K562 (cell line): Measurements from ENCODE around the gene TRAF7. TPM values are rescaled to one million over a fixed set of nuclear protein-coding genes. Genes with fewer than 3 reads are reported as not detected.

Experiments
- ATAC-seq: fragments of 200-7000 bp; cut with Tn5 transposase; 3 replicates; pipeline ENCODE4 v1.9.1; 2020; ENCODE audit warnings: moderate library complexity
- BruUV-seq: library from RNA; stranded (reverse); fragments of 400-500 nt; replicated peaks from 2 replicates; lab custom pipeline; 2021; lab: Mats Ljungman, UMichigan
- CTCF ChIA-PET: fragments of 300-600 bp; formaldehyde crosslinking; extraction: SDS; loops from one replicate; lab custom pipeline; 2021; ENCODE audit warnings: low intra/inter-chr PET ratio; lab: Yijun Ruan, JAX
- POLR2A ChIA-PET: fragments of 300-600, 350-650 bp; sonication (Branson Sonifier 250); formaldehyde crosslinking; extraction: SDS; loops from one replicate; lab custom pipeline; 2021; ENCODE audit warnings: antibody characterized with exemption, inconsistent platforms; lab: Yijun Ruan, JAX
- DNase-seq, 4 experiments: peaks; one replicate each; pipeline versions ENCODE4 v3.0.0 to v3.0.0-alpha.2; 2011 to 2018; ENCODE audit warnings: low spot score in 3 of 4, mixed read lengths in 3 of 4; ENCODE audit errors: extremely low read depth in 1 of 4
- FAIRE-seq: peaks from 2 replicates; lab custom pipeline; 2011; peaks lifted over from hg19 to GRCh38; lab: Jason Lieb, UNC
- H2AFZ ChIP-seq: 2 replicates; pipeline ENCODE4 v1.6.0; 2011; ENCODE audit warnings: low read depth, low read length, control low read depth, inconsistent platforms
- H3K27ac ChIP-seq: fragments of 200-600 bp; 3 replicates; pipeline ENCODE4 v1.8.0; 2011; ENCODE audit warnings: low read depth, mild to moderate bottlenecking, control low read depth, inconsistent platforms, low read length, moderate library complexity, mixed read lengths; ENCODE audit errors: extremely low read depth
- H3K27me3 ChIP-seq, 2 experiments: fragments of 300-600 bp in 1 of 2; 2 replicates in 1 of 2; 3 replicates in 1 of 2; pipeline versions ENCODE4 v1.6.0 to v1.8.0; 2011; ENCODE audit warnings: inconsistent platforms in 2 of 2, low read length in 2 of 2, mild to moderate bottlenecking in 1 of 2, mixed read lengths in 1 of 2, moderate library complexity in 1 of 2; ENCODE audit not compliant: control insufficient read depth in 2 of 2, insufficient read depth in 2 of 2
- H3K36me3 ChIP-seq: fragments of 300-600 bp; 3 replicates; pipeline ENCODE4 v1.8.0; 2011; ENCODE audit warnings: mild to moderate bottlenecking, low read length, inconsistent platforms; ENCODE audit not compliant: control insufficient read depth, insufficient read depth
- H3K4me1 ChIP-seq, 2 experiments: fragments of 200-600 bp in 1 of 2; replicated peaks in 1 of 2; 2 replicates in 1 of 2; 3 replicates in 1 of 2; pipeline versions ENCODE4 v1.5.1 to v1.8.0; 2011; ENCODE audit warnings: inconsistent platforms in 2 of 2, low read length in 2 of 2, mild to moderate bottlenecking in 1 of 2, mixed read lengths in 1 of 2, moderate library complexity in 1 of 2; ENCODE audit not compliant: control insufficient read depth in 2 of 2, insufficient read depth in 2 of 2
- H3K4me2 ChIP-seq: 2 replicates; pipeline ENCODE4 v1.6.1; 2011; ENCODE audit warnings: low read length, control low read depth, inconsistent platforms, mixed read lengths; ENCODE audit not compliant: insufficient read depth
- H3K4me3 ChIP-seq: fragments of 200-600 bp; sonication (generic), shearing (Covaris generic); 2 replicates; pipeline ENCODE4 v1.5.1; 2016; ENCODE audit warnings: control low read depth, inconsistent platforms
- H3K79me2 ChIP-seq: fragments of 200-600 bp; 3 replicates; pipeline ENCODE4 v1.8.0; 2011; ENCODE audit warnings: low read length, inconsistent platforms; ENCODE audit not compliant: control insufficient read depth, insufficient read depth
- H3K9ac ChIP-seq, 2 experiments: 2 replicates each; pipeline versions ENCODE4 v1.6.0 to v1.6.1; 2011; ENCODE audit warnings: low read depth in 2 of 2, low read length in 2 of 2, control low read depth in 1 of 2, inconsistent platforms in 1 of 2, mild to moderate bottlenecking in 1 of 2, mixed read lengths in 1 of 2; ENCODE audit not compliant: insufficient read depth in 1 of 2
- H3K9me1 ChIP-seq: one replicate; pipeline ENCODE4 v1.6.0; 2011; ENCODE audit warnings: inconsistent platforms, mild to moderate bottlenecking, low read length, moderate library complexity; ENCODE audit not compliant: control insufficient read depth, insufficient read depth
- H3K9me3 ChIP-seq: replicated peaks from 2 replicates; pipeline ENCODE4 v1.5.1; 2011; ENCODE audit warnings: low read depth, low read length, inconsistent platforms; ENCODE audit not compliant: control insufficient read depth, insufficient read depth
- H4K20me1 ChIP-seq: replicated peaks from 2 replicates; pipeline ENCODE4 v1.6.1; 2011; ENCODE audit warnings: low read length, inconsistent platforms, mixed read lengths; ENCODE audit not compliant: control insufficient read depth, insufficient read depth
- CBX1 ChIP-seq: sonication (generic); IDR thresholded peaks from 2 replicates; pipeline ENCODE4 v1.6.1; 2016; ENCODE audit warnings: antibody characterized with exemption, low read depth, mild to moderate bottlenecking
- CBX3 ChIP-seq, 2 experiments: IDR thresholded peaks; 1 replicate in 1 of 2; 2 replicates in 1 of 2; pipeline ENCODE4 v1.6.1; 2012; ENCODE audit warnings: inconsistent platforms in 2 of 2, low read length in 2 of 2, borderline replicate concordance in 1 of 2, control low read depth in 1 of 2
- ELF1 ChIP-seq: fragments of 200-800 bp; sonication (Bioruptor generic); IDR thresholded peaks from 2 replicates; pipeline ENCODE4 v1.6.1; 2016; ENCODE audit warnings: missing genetic modification characterization, missing compliant biosample characterization
- FOXM1 ChIP-seq, 2 experiments: fragments of 450-650 bp in 1 of 2; sonication (generic) in 1 of 2; formaldehyde crosslinking in 1 of 2; IDR thresholded peaks; 2 replicates each; pipeline versions ENCODE4 v1.6.1 to v1.9.0; 2017 to 2022; ENCODE audit warnings: low read depth in 2 of 2, mild to moderate bottlenecking in 2 of 2, missing genetic modification reagents in 1 of 2, moderate library complexity in 1 of 2
- HMG20A ChIP-seq: fragments of 450-650 bp; formaldehyde crosslinking; conservative IDR thresholded peaks from 2 replicates; pipeline ENCODE4 v1.4.0; 2020; ENCODE audit warnings: mild to moderate bottlenecking, mixed read lengths
- JUNB ChIP-seq: fragments of 450-650 bp; formaldehyde crosslinking; conservative IDR thresholded peaks from 2 replicates; pipeline ENCODE4 v1.4.0; 2020; ENCODE audit warnings: mild to moderate bottlenecking
- NFYB ChIP-seq: IDR thresholded peaks from 2 replicates; pipeline ENCODE4 v1.6.1; 2011; ENCODE audit warnings: mild to moderate bottlenecking, moderate library complexity; ENCODE audit not compliant: insufficient read length; ENCODE audit errors: extremely low read depth
- PHF20 ChIP-seq: fragments of 450-650 bp; IDR thresholded peaks from 2 replicates; pipeline ENCODE4 v1.6.1; 2018; ENCODE audit not compliant: partially characterized antibody
- RBM34 ChIP-seq: fragments of 200-400 bp; formaldehyde crosslinking; IDR thresholded peaks from 2 replicates; pipeline ENCODE4 v1.6.1; 2018; ENCODE audit warnings: low read length, borderline replicate concordance; ENCODE audit not compliant: insufficient read depth
- STAT5A ChIP-seq: IDR thresholded peaks from 2 replicates; pipeline ENCODE4 v1.6.1; 2012; ENCODE audit warnings: low read length, inconsistent platforms, borderline replicate concordance
- TAF7 ChIP-seq: fragments of 450-650 bp; IDR thresholded peaks from 2 replicates; pipeline ENCODE4 v1.6.1; 2016; ENCODE audit warnings: missing genetic modification characterization, missing compliant biosample characterization
- TSC22D4 ChIP-seq: fragments of 450-650 bp; IDR thresholded peaks from 2 replicates; pipeline ENCODE4 v1.6.1; 2016; ENCODE audit warnings: missing genetic modification characterization, missing biosample characterization, control low read depth
- ZNF324 ChIP-seq: fragments of 250-450 bp; sonication (Bioruptor Pico); IDR thresholded peaks from 2 replicates; pipeline ENCODE4 v1.4.0; 2020; ENCODE audit warnings: mild to moderate bottlenecking
- ZNF347 ChIP-seq: fragments of 450-650 bp; formaldehyde crosslinking; IDR thresholded peaks from 2 replicates; pipeline ENCODE4 v1.4.0; 2020; ENCODE audit warnings: low read depth, mild to moderate bottlenecking, moderate library complexity
- ZNF639 ChIP-seq, 2 experiments: fragments of 200-800 bp in 1 of 2; sonication (Bioruptor generic) in 1 of 2; sonication (generic) in 1 of 2; formaldehyde crosslinking in 1 of 2; IDR thresholded peaks in 1 of 2; conservative IDR thresholded peaks in 1 of 2; 2 replicates each; pipeline versions ENCODE4 v1.5.0 to v1.6.1; 2016 to 2020; ENCODE audit warnings: missing compliant biosample characterization in 1 of 2, missing genetic modification characterization in 1 of 2, missing genetic modification reagents in 1 of 2
- WGBS: fragments of 100-300 bp; shearing (Covaris generic); methylation state at CpG from one replicate; pipeline ENCODE4 v1.1.6; 2016; ENCODE audit warnings: low coverage, mixed read lengths; ENCODE audit not compliant: insufficient coverage; ENCODE audit errors: missing lambda C conversion rate; 5-methylcytosine and 5-hydroxymethylcytosine counted together
- in situ Hi-C: fragments of 300-500 bp; cut with MboI; formaldehyde crosslinking; loops from 4 replicates; pipeline ENCODE4 v1.15.0; 2018; ENCODE audit warnings: inconsistent platforms, mixed read lengths
- intact Hi-C: fragments of 100-400 bp; cut with micrococcal nuclease; formaldehyde crosslinking; loops from 2 replicates; pipeline ENCODE4 v1.14.2; 2022
- polyA plus RNA-seq, 8 experiments: library from polyadenylated mRNA; depleted of rRNA in 4 of 8; stranded (reverse) in 5 of 8; unstranded in 3 of 8; fragments of >200 nt; fragmentation: Nextera tagmentation in 2 of 8; fragmentation: Illumina TruSeq in 1 of 8; extraction: Ambion mirVana in 2 of 8; extraction: Trizol in 1 of 8; gene quantifications; 2 replicates each; pipeline versions ENCODE4 v1.2.1 to v1.2.3, GENCODE V29; 2011 to 2014; ENCODE audit warnings: inconsistent platforms in 1 of 8, missing spikeins in 1 of 8
- total RNA-seq, 7 experiments: library from RNA; depleted of rRNA in 6 of 7; stranded (reverse); fragments of >200 nt in 6 of 7; fragmentation: Illumina TruSeq in 2 of 7; extraction: Trizol in 2 of 7; gene quantifications; 2 replicates each; pipeline versions ENCODE4 v1.2.1 to v1.2.3, GENCODE V29; 2011 to 2021; ENCODE audit warnings: low replicate concordance in 1 of 7

TRAF7 gene
- total and polyA plus RNA-seq, 9 of the 15 experiments (the other 6 are each of a cell fraction or from before 2014, with no cell fraction given), result 1.1 to 113 (median 41.6) TPM

GRCh38 chr16:2214719-2214968, 59.1 kb downstream of the TRAF7 start, which contains the start of gene PGP:
PGP (minus strand) TSS chr16:2214840; CDS start chr16:2214777, 63 bp downstream.
- FAIRE-seq, result no peak
- intact Hi-C loops, result no loop called here
- no peak for TF ChIP-seq TAF7 (tag)
- TF ChIP-seq PHF20, result no peak
- TF ChIP-seq JUNB (CRISPR knock-in tag), result no peak
- TF ChIP-seq FOXM1 (IDR thresholded peaks at IDR 0.05; ENCODE audit: low read depth), result 0 out of 2 replicates have a peak, but pooled peaks have one; percentile 48
- no peak for TF ChIP-seq FOXM1 (CRISPR knock-in tag; IDR thresholded peaks at IDR 0.05; ENCODE audit: low read depth)
- no peak for TF ChIP-seq ZNF324 (CRISPR knock-in tag)
- no peak for TF ChIP-seq CBX3 (IDR thresholded peaks at IDR 0.05; ENCODE audit: borderline replicate concordance in 1 of 2, low read length in 2 of 2)
- no peak for TF ChIP-seq ZNF347 (CRISPR knock-in tag)
- TF ChIP-seq CBX1, result no peak
- no peak for TF ChIP-seq STAT5A
- TF ChIP-seq TSC22D4, result no peak
- TF ChIP-seq HMG20A (CRISPR knock-in tag), result no peak
- peak; percentile 96 for TF ChIP-seq NFYB
- no peak; the same call in 1 of the 2 replicates for TF ChIP-seq ELF1 (tag)
- TF ChIP-seq RBM34, result no peak
- TF ChIP-seq ZNF639 (CRISPR knock-in tag; conservative IDR thresholded peaks at IDR 0.05 in 1 of 2, IDR thresholded peaks at IDR 0.05 in 1 of 2), result peak in 1 of 2 experiments; percentile 99; a peak in 2 of 4 replicates

More at GRCh38 chr16:2214719-2214968, 59.1 kb downstream of the TRAF7 start, which contains the start of gene PGP:
- BruUV-seq, result no TSS peak
- H3K9ac ChIP-seq, result peak within 1 kb of the TSS; percentile 94 to 99
- H3K4me3 ChIP-seq, result peak within 1 kb of the TSS; percentile 85
- no peak for ATAC-seq
- H3K27me3 ChIP-seq, result no peaks in the 10 kb centered on the region
- H3K27ac ChIP-seq, result peak within 1 kb of the TSS; percentile 97
- POLR2A ChIA-PET, result interaction anchor here (0.5 to 3.1 kb wide), 14 partner anchors 9 to 703 kb away, joined by 3 to 17 read pairs (median 3); partner anchors contain the start of genes E4F1, ECI1 and TRAF7
- 0% methylated on average over 23 of the region's 48 CpGs for WGBS
- peaks cover 30% of the 10 kb centered on the region; the same call in 2 of the 3 replicates for H3K36me3 ChIP-seq
- CTCF ChIA-PET, result no interaction called here
- no peak for DNase-seq
- no peaks in the 10 kb centered on the region for H3K9me3 ChIP-seq
- in situ Hi-C loops, result no loop called here
- peak within 1 kb of the TSS; percentile 53 for H2AFZ ChIP-seq
- peaks cover 31 to 74% of the 10 kb centered on the region in 2 experiments for H3K4me1 ChIP-seq
- H3K9me1 ChIP-seq, result no peaks in the 10 kb centered on the region
- H3K79me2 ChIP-seq, result peaks cover 49% of the 10 kb centered on the region
- H4K20me1 ChIP-seq, result peaks cover 21% of the 10 kb centered on the region
- peak within 1 kb of the TSS; percentile 94 for H3K4me2 ChIP-seq
